ENCODE measurements around the gene NTM. TPM values are rescaled to one million over a fixed set of nuclear protein-coding genes. Genes with fewer than 3 reads are reported as not detected.

The NTM gene
- total and polyA plus RNA-seq, 4 experiments from 2014 or later = not detected

DNA sequence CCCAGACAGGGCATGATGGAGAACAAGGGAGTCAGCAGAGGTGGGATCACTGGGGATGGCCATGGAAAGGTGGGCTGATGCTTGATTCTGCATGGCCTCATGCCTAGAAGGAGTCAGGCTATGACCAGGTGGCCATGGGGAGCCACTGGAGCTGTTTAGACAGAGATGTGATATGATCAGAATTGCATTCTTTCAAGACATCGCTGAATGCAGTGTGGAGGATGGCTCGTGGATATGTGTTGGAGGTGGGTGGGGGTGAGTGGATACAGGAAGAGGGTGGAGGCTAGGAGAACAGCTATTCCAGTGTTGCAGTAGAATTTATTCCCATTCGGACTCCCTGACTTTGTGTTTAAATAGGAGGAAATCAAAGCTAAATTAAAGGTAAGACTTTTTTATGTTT, 841.1 kb downstream of the NTM start:
- intact Hi-C loops (cut with micrococcal nuclease) = no loop called here
- CTCF ChIA-PET (ENCODE audit: partially characterized antibody) = no interaction called here
- Mint-ChIP-seq H3K27me3 (no peaks in the 10 kb centered on the region), H3K4me3 (no peak overlapping the region), H3K36me3 (no peaks in the 10 kb centered on the region), H3K4me1 (no peaks in the 10 kb centered on the region), H3K27ac (no peak overlapping the region), H3K9me3 (peaks cover 0 to 4% (median 0%) of the 10 kb centered on the region in 8 donors)
- Histone ChIP-seq H3K27me3 (ENCODE audit: insufficient read depth, low read length) (no peaks in the 10 kb centered on the region), H3K27ac (ENCODE audit: low read depth, low read length) (no peak overlapping the region), H3K4me1 (ENCODE audit: insufficient read depth, low read length) (no peaks in the 10 kb centered on the region), H3K4me3 (ENCODE audit: low read length in 2 of 2) (no peak overlapping the region), H3K36me3 (ENCODE audit: insufficient read depth, low read length) (no peaks in the 10 kb centered on the region), H3K9me3 (ENCODE audit: control insufficient read depth in 1 of 2, low read length in 2 of 2) (no peaks in the 10 kb centered on the region)
- POLR2A ChIA-PET (ENCODE audit: partially characterized antibody) = no interaction called here
- DNase-seq = no peak

DNA sequence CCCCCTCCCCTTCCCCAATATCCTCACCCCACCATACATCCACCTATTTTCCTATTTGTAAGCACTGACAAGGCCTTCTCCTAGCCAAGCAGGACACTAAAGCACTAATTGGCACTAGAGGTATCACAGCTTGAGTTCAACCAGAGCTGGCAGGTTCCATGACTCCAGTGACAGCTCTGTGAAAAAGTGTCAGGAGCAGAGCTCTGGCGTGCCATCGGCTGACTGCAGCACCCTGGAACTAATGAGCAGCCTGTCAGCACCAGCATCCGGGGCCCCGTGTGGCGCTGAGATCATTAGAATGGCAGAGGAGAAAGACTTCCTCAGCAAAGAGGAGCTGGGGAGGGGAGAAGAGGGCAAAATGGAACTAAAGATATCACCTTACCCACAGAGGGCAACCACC, 847.4 kb downstream of the NTM start:
- Histone ChIP-seq H3K27ac (ENCODE audit: low read depth, low read length) (no peak overlapping the region), H3K27me3 (ENCODE audit: insufficient read depth, low read length) (no peaks in the 10 kb centered on the region), H3K4me3 (ENCODE audit: low read length in 2 of 2) (no peak overlapping the region), H3K4me1 (ENCODE audit: insufficient read depth, low read length) (no peaks in the 10 kb centered on the region), H3K9me3 (ENCODE audit: control insufficient read depth in 1 of 2, low read length in 2 of 2) (no peaks in the 10 kb centered on the region), H3K36me3 (ENCODE audit: insufficient read depth, low read length) (no peaks in the 10 kb centered on the region)
- no peak for DNase-seq
- no peak overlapping the region for H3K4me3 Mint-ChIP-seq
- H3K9me3 Mint-ChIP-seq = peaks cover 0 to 7% (median 2%) of the 10 kb centered on the region in 8 donors
- ChIA-PET POLR2A (ENCODE audit: partially characterized antibody) (no interaction called here), CTCF (ENCODE audit: partially characterized antibody) (no interaction called here)
- H3K36me3 Mint-ChIP-seq = no peaks in the 10 kb centered on the region
- H3K4me1 Mint-ChIP-seq = no peaks in the 10 kb centered on the region
- no peaks in the 10 kb centered on the region for H3K27me3 Mint-ChIP-seq
- intact Hi-C loops (cut with micrococcal nuclease) = no loop called here
- no peak overlapping the region for H3K27ac Mint-ChIP-seq

DNA sequence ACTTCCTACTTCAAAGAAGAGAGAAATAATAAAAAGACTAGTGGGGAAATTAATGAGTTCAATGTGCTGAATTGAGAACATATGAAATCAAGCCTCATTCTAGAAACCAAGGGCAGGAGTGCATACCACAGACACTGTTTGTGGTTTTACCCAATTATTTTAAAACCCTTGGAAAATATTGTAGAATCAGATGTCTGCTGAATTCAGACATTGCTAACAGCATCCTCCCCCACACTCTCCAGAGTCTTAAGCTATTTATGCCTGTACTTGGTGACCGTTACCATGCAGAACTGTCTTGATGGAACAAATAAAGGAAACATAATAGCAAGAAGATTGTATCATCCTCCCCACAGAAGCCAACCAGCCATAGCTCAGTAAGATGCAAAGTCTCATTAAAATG, 850.1 kb downstream of the NTM start:
- Histone ChIP-seq H3K4me1 (ENCODE audit: insufficient read depth, low read length) (no peaks in the 10 kb centered on the region), H3K9me3 (ENCODE audit: control insufficient read depth in 1 of 2, low read length in 2 of 2) (no peaks in the 10 kb centered on the region), H3K27me3 (ENCODE audit: insufficient read depth, low read length) (no peaks in the 10 kb centered on the region), H3K4me3 (ENCODE audit: low read length in 2 of 2) (no peak overlapping the region), H3K27ac (ENCODE audit: low read depth, low read length) (no peak overlapping the region), H3K36me3 (ENCODE audit: insufficient read depth, low read length) (no peaks in the 10 kb centered on the region)
- H3K9me3 Mint-ChIP-seq = peaks cover 0 to 11% (median 4%) of the 10 kb centered on the region in 8 donors
- H3K4me3 Mint-ChIP-seq = no peak overlapping the region
- no peak for DNase-seq
- H3K36me3 Mint-ChIP-seq = no peaks in the 10 kb centered on the region
- no peaks in the 10 kb centered on the region for H3K27me3 Mint-ChIP-seq
- POLR2A ChIA-PET (ENCODE audit: partially characterized antibody) = no interaction called here
- H3K4me1 Mint-ChIP-seq = no peaks in the 10 kb centered on the region
- CTCF ChIA-PET (ENCODE audit: partially characterized antibody) = no interaction called here
- intact Hi-C loops (cut with micrococcal nuclease) = no loop called here
- H3K27ac Mint-ChIP-seq = no peak overlapping the region

DNA sequence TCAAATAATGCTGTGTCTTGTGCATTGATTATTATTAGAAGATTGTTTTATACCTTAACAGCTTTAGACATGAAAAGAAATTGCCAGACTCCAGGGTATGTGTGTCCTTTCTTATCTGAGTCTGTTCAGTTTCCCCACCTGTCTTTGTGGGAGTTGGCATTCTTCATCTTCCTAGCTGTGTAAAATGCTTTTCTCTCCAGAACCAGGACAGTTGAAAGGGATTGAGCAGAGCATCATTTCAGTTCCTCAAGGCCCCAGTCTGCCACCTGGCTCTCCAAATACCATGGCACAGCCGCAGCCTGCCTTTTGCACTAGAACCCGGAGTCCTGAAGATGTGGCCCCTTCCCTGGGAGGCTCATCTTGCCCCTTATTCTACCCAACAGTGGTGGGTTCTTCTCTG, 851.9 kb downstream of the NTM start:
- Histone ChIP-seq H3K36me3 (ENCODE audit: insufficient read depth, low read length) (no peaks in the 10 kb centered on the region), H3K27ac (ENCODE audit: low read depth, low read length) (no peak overlapping the region), H3K4me1 (ENCODE audit: insufficient read depth, low read length) (no peaks in the 10 kb centered on the region), H3K27me3 (ENCODE audit: insufficient read depth, low read length) (no peaks in the 10 kb centered on the region), H3K9me3 (ENCODE audit: control insufficient read depth in 1 of 2, low read length in 2 of 2) (no peaks in the 10 kb centered on the region), H3K4me3 (ENCODE audit: low read length in 2 of 2) (no peak overlapping the region)
- Mint-ChIP-seq H3K27me3 (no peaks in the 10 kb centered on the region), H3K36me3 (no peaks in the 10 kb centered on the region), H3K27ac (no peak overlapping the region), H3K4me3 (no peak overlapping the region), H3K4me1 (no peaks in the 10 kb centered on the region), H3K9me3 (peaks cover 0 to 11% (median 5%) of the 10 kb centered on the region in 8 donors)
- no peak for DNase-seq
- intact Hi-C loops (cut with micrococcal nuclease) = no loop called here
- ChIA-PET POLR2A (ENCODE audit: partially characterized antibody) (no interaction called here), CTCF (ENCODE audit: partially characterized antibody) (no interaction called here)

DNA sequence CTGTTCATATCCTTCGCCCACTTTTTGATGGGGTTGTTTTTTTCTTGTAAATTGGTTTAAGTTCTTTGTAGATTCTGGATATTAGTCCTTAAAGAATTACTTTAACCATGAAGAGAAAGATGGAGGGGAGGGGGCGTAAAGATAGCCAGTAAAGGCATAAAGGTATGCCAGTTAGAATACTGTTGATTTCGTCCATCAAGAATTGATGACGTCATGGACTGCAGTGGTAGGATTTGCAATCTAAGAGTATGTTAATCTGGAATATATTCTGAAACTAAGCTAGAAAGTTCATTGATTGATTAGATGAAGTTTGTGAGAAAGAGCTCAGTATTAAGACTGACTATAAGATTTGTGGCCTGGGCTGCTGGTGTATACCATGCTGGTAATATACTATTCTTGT, 856.1 kb downstream of the NTM start:
- Mint-ChIP-seq H3K27ac (no peak overlapping the region), H3K27me3 (no peaks in the 10 kb centered on the region), H3K9me3 (peaks cover 0 to 12% (median 4%) of the 10 kb centered on the region in 8 donors), H3K36me3 (no peaks in the 10 kb centered on the region), H3K4me1 (no peaks in the 10 kb centered on the region), H3K4me3 (no peak overlapping the region)
- intact Hi-C loops (cut with micrococcal nuclease) = no loop called here
- no peaks in the 10 kb centered on the region for H3K36me3 ChIP-seq (ENCODE audit: insufficient read depth, low read length)
- no peaks in the 10 kb centered on the region for H3K9me3 ChIP-seq (ENCODE audit: control insufficient read depth in 1 of 2, low read length in 2 of 2)
- CTCF ChIA-PET (ENCODE audit: partially characterized antibody) = no interaction called here
- no peak overlapping the region for H3K4me3 ChIP-seq (ENCODE audit: low read length in 2 of 2)
- no peak for DNase-seq
- no peaks in the 10 kb centered on the region for H3K27me3 ChIP-seq (ENCODE audit: insufficient read depth, low read length)
- POLR2A ChIA-PET (ENCODE audit: partially characterized antibody) = no interaction called here
- no peaks in the 10 kb centered on the region for H3K4me1 ChIP-seq (ENCODE audit: insufficient read depth, low read length)
- H3K27ac ChIP-seq (ENCODE audit: low read depth, low read length) = no peak overlapping the region

DNA sequence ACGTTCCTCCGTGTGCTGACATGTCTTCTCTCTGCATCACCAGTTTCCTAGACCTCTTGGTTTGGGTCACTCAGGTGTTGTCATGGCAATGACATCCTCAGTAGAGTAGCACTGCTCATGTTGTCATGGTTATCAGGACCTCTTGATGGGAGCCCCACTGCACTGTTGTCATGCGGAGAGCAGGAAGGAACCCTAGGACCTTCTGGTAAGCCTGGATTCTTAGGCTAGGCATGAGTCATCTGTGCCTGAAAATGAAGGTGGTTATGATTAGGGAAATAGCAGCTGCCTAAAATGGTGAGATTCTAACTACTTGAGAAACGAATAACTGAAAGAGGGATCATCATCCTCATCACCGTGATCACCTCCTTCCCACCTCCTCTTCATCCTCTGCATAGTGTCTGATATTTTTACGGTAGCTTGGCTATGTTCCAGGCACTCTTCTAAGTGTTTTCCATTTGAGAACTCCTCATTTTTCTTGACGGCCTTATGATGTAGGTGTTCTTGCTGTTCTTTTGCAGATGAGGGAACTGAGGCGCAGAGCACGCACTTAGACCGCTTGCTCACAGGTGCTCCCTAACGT, 858.4 kb downstream of the NTM start:
- intact Hi-C loops (cut with micrococcal nuclease) = no loop called here
- Mint-ChIP-seq H3K4me1 (no peaks in the 10 kb centered on the region), H3K9me3 (peaks cover 0 to 8% (median 3%) of the 10 kb centered on the region in 8 donors), H3K27ac (no peak overlapping the region), H3K27me3 (no peaks in the 10 kb centered on the region), H3K36me3 (no peaks in the 10 kb centered on the region), H3K4me3 (no peak overlapping the region)
- CTCF ChIA-PET (ENCODE audit: partially characterized antibody) = no interaction called here
- Histone ChIP-seq H3K36me3 (ENCODE audit: insufficient read depth, low read length) (no peaks in the 10 kb centered on the region), H3K4me1 (ENCODE audit: insufficient read depth, low read length) (no peaks in the 10 kb centered on the region), H3K27me3 (ENCODE audit: insufficient read depth, low read length) (no peaks in the 10 kb centered on the region), H3K4me3 (ENCODE audit: low read length in 2 of 2) (no peak overlapping the region), H3K27ac (ENCODE audit: low read depth, low read length) (no peak overlapping the region), H3K9me3 (ENCODE audit: control insufficient read depth in 1 of 2, low read length in 2 of 2) (no peaks in the 10 kb centered on the region)
- POLR2A ChIA-PET (ENCODE audit: partially characterized antibody) = no interaction called here
- no peak for DNase-seq

DNA sequence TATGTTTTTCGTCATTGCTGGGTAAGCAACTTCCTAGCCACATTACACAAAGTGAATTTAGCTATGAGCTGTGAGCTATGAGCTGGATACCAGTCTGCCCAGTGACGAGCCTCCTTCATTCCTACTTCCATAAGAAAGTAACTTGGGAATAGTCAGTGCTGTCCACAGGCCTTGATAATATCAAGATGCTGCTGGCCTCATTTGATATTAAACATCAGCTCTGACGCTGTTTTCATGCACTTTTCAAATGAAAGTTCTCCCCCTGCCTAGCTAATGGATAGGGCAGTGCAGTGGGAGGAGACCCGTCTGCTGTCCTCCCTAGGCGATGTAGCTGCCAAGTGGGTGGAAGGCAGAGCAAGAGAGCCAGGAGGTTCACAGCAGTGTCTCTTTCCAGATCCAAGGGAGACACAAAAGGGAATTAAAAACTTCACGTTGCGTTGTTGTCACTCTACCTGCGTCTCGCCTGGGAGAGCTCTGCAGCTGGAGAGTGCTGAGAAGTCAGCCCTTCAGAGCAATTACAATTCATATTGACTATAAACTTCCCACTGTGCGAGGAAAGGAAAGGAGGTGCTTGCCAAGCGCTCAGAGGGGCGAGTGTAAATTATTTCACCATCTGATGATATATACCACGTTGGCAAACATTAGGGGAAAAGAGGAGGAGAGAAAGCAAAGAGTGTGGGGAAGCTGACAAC, 861.4 kb downstream of the NTM start:
- H3K27ac ChIP-seq (ENCODE audit: low read depth, low read length) = no peak overlapping the region
- Mint-ChIP-seq H3K36me3 (no peaks in the 10 kb centered on the region), H3K27me3 (no peaks in the 10 kb centered on the region), H3K27ac (no peak overlapping the region), H3K4me1 (no peaks in the 10 kb centered on the region), H3K4me3 (no peak overlapping the region), H3K9me3 (peaks cover 0 to 5% (median 1%) of the 10 kb centered on the region in 8 donors)
- no peaks in the 10 kb centered on the region for H3K4me1 ChIP-seq (ENCODE audit: insufficient read depth, low read length)
- H3K36me3 ChIP-seq (ENCODE audit: insufficient read depth, low read length) = no peaks in the 10 kb centered on the region
- ChIA-PET CTCF (ENCODE audit: partially characterized antibody) (no interaction called here), POLR2A (ENCODE audit: partially characterized antibody) (no interaction called here)
- intact Hi-C loops (cut with micrococcal nuclease) = no loop called here
- H3K9me3 ChIP-seq (ENCODE audit: control insufficient read depth in 1 of 2, low read length in 2 of 2) = no peaks in the 10 kb centered on the region
- H3K4me3 ChIP-seq (ENCODE audit: low read length in 2 of 2) = no peak overlapping the region
- no peak for DNase-seq
- H3K27me3 ChIP-seq (ENCODE audit: insufficient read depth, low read length) = no peaks in the 10 kb centered on the region

Data from CD4-positive, alpha-beta memory T cell (primary cell).